ENCODE measurements around the gene TP53BP2.
"Not testable (repeated sequence)": the region's sequence is repeated elsewhere in the genome, so short reads cannot be mapped to it uniquely, and the experiment has no call there.

Gene TP53BP2

GRCh38 chr1:223845810-223846682 is at the start of gene TP53BP2:
TP53BP2 (minus strand) TSS chr1:223845947; CDS start chr1:223845680, 267 bp downstream.
- in situ Hi-C loops (cut with HindIII; ENCODE audit: low sequenced_read_pairs): no loop called here

DNA sequence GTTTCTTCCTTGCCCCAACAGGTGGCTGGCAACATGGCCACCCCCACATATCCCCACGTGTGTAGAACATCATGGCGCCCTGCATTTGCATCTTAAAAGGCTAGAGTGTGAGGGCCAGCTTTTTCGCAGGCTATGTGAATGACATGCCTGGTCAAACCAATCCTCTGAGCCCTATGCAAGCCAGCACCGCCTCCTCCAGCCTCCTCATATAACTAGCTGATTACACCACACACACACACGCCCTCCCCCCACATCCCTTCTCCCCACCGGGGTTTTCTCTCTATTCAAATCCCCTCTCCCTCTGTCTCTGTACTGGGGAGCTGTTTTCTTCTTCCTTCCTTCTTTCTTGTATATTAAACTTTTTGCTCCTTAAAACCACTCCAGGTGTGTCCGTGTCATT is 44.7 kb upstream of the TP53BP2 start:
- in situ Hi-C loops (cut with HindIII; ENCODE audit: low sequenced_read_pairs): not testable (repeated sequence)

- in situ Hi-C loops (cut with HindIII; ENCODE audit: low sequenced_read_pairs): not testable (repeated sequence)
Observed at GRCh38 chr1:223889319-223889718, 43.6 kb upstream of the TP53BP2 start.

DNA sequence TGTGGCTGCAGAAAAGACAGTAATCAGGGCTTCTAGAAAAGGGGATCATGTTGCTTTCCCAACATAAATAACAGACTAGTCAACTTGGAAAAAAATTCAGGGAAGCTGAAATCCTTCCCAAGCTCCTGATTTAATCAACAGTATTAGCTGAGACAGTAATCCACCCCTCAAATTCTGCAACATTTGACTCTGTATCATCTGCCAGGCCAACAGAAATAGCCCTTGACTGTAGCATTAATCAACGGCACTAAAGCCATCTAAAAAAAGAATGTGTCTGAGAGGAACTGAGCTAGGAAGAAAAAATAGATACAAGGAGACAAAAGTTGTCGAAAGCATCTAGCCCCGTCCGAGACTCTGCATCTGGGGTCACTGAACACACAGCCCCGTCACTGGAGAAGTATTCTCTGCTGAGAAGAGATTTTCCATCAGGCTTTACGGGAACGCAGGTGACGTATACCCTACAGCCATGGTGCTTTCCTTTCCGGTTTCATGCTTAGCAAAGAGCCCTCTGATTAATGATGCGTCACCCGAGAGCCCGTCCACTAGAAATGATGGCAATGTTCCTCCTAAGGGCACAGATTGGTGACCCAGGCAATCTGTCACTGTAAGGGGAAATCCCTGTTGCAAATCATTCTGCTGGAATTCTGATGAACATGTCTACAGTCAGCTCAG is 42.1 kb upstream of the TP53BP2 start:
- in situ Hi-C loops (cut with HindIII; ENCODE audit: low sequenced_read_pairs): no loop called here

DNA sequence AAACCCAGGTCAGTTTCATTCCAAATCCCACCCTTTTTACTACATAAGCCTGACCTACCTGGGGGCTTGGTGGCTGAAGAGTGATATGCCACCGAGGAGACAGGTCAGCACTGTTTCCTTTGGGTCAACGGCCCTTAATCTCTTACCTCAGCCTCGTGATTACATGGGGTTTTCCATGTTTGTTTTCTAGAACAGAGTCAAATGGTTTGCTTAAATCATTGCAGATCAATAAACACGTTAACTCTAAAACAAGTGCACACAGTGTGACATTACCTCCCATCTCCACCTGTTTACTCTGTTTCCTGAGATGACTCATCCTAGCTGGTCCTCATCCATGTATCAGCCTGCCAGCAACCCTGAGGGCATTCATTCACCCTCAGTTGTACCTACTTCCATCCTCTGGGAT is 40.8 kb upstream of the TP53BP2 start:
- in situ Hi-C loops (cut with HindIII; ENCODE audit: low sequenced_read_pairs): no loop called here

DNA sequence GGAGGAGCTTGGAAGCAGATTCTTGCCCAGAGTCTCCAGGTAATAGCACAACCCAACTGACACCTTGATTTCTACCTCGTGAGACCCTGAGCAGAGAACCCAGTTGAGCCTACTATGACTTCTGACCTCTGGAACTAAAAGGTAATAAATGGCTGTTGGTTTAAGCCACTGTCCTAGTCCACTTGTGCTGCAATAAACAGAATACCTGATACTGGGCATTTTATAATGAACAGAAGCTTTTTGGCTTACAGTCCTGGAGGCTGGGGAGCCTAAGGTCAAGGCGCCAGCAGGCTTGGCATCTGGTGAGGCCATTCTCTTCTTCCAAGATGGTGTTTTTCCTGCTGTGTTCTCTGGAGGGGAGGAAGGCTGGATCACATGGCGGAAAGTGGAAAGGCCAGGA is 39.9 kb upstream of the TP53BP2 start:
- in situ Hi-C loops (cut with HindIII; ENCODE audit: low sequenced_read_pairs): no loop called here

- in situ Hi-C loops (cut with HindIII; ENCODE audit: low sequenced_read_pairs): no loop called here
Observed at GRCh38 chr1:223878598-223879325, 33.0 kb upstream of the TP53BP2 start.

- in situ Hi-C loops (cut with HindIII; ENCODE audit: low sequenced_read_pairs): no loop called here
Observed at GRCh38 chr1:223877804-223878203, 32.1 kb upstream of the TP53BP2 start.

- in situ Hi-C loops (cut with HindIII; ENCODE audit: low sequenced_read_pairs): no loop called here
Observed at GRCh38 chr1:223876590-223876989, 30.8 kb upstream of the TP53BP2 start.

- in situ Hi-C loops (cut with HindIII; ENCODE audit: low sequenced_read_pairs): no loop called here
Observed at GRCh38 chr1:223873044-223873443, 27.3 kb upstream of the TP53BP2 start.

- in situ Hi-C loops (cut with HindIII; ENCODE audit: low sequenced_read_pairs): no loop called here
Observed at GRCh38 chr1:223872308-223872901, 26.7 kb upstream of the TP53BP2 start.

GRCh38 chr1:223870617-223871574 is 25.1 kb upstream of the TP53BP2 start:
- in situ Hi-C loops (cut with HindIII; ENCODE audit: low sequenced_read_pairs): no loop called here

DNA sequence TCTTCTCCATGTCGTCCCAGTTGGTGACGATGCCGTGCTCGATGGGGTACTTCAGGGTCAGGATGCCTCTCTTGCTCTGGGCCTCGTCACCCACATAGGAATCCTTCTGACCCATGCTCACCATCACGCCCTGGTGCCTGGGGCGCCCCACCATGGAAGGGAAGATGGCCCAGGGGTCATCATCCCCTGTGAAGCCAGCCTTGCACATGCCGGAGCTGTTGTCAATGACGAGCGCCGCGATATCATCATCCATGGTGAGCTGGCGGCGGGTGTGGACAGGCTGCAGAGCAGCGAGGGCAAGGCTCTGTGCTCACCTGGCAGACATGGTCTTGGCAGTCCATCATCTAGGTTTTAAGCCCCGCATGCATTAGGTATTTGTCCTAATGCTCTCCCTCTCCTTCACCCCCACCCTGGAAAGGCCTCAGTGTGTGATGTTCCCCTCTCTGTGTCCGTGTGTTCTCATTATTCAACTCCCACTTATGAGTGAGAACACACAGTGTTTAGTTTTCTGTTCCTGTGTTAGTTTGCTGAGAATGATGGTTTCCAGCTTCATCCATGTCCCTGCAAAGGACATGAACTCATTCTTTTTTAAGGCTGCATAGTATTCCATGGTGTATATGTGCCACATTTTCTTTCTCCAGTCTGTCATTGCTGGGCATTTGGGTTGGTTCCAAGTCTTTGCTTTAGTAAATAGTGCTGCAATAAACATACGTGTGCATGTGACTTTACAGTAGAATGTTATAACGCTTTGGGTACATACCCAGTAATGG is 19.0 kb upstream of the TP53BP2 start:
- in situ Hi-C loops (cut with HindIII; ENCODE audit: low sequenced_read_pairs): not testable (repeated sequence)

- in situ Hi-C loops (cut with HindIII; ENCODE audit: low sequenced_read_pairs): no loop called here
Observed at GRCh38 chr1:223864084-223864483, 18.3 kb upstream of the TP53BP2 start.

DNA sequence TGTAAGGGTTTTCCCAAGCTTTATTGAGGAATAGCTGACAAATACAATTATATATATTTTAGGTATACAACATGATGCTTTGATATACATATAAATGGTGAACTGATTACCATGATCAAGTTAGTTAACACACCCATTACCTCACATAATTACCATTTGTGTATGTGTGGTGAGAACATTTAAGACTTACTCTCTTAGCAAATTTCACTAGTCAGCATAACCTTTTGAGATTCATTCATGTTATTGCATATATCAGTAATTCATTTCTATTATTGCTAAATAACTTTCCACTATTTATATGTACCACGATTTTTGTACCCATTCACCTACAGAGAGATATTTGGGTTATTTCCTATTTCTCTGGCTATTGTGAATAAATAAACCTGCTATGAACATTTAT is 16.2 kb upstream of the TP53BP2 start:
- in situ Hi-C loops (cut with HindIII; ENCODE audit: low sequenced_read_pairs): no loop called here

- in situ Hi-C loops (cut with HindIII; ENCODE audit: low sequenced_read_pairs): no loop called here
Observed at GRCh38 chr1:223860051-223860622, 14.4 kb upstream of the TP53BP2 start.

DNA sequence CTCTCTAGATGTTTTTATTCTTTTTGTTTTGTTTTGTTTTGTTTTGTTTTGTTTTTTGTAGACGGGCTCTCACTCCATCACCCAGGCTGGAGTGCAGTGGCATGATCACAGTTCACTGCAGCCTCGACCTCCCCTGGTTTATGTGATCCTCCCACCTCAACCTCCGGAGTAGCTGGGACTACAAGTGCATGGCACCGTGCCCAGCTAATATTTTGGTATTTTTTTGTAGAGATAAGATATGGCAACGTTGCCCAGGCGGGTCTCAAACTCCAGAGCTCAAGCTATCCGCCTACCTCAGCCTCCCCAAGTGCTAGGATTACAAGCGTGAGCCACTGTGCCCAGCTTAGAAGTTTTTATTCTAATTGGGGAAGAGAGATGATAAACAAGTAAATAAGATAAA is 13.3 kb upstream of the TP53BP2 start:
- in situ Hi-C loops (cut with HindIII; ENCODE audit: low sequenced_read_pairs): no loop called here

DNA sequence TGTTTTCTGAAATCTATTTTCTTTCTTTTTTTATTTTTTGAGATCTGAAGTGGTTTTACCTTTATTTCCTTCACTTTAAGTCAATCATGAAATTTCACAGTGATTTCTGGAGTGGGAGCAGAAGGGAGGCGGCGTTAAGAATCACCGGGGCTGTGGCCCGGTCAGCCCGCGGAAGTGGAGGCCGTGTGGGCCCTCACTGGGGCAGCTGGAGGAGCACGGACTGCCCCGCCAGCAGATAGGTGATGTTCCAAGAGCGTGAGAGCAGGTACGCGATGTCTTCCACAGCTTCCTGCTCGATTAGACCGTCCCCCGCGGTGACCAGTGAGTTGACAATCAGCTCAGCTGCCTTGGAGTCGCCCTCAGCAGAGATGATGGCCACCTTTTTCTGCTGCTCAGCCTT is 10.6 kb upstream of the TP53BP2 start:
- in situ Hi-C loops (cut with HindIII; ENCODE audit: low sequenced_read_pairs): no loop called here

DNA sequence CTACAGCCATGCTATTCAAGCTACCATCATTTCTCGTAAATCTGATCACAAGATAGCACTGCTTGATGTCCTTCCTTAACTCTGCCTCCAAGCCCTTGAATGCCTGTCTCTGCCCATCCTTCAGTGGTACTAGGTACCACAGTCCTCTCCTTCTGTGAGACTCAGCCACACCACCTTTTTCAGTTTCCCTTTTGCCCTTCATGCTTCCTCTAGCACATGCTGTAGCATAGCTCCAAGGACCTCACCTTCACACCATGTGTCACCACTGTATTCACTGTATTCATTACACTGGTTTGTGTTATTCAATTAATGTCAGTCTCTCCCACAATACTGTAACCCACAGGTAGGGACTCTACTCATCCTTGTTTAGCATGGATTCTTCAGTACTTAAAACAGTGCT is 8.0 kb upstream of the TP53BP2 start:
- in situ Hi-C loops (cut with HindIII; ENCODE audit: low sequenced_read_pairs): no loop called here
